Activated CD4-positive, alpha-beta T cell treated with anti-CD3 and anti-CD28 coated beads, Interleukin-2, Interleukin-6, amounts not matched to agents 100 ng/mL and 50 ng/mL, durations not matched to agents 16 hours and 8 hours (primary cell): ENCODE measurements around the gene WDTC1.
"Not testable (repeated sequence)": the region's sequence is repeated elsewhere in the genome, so short reads cannot be mapped to it uniquely, and the experiment has no call there.

ENCODE experiments used
- DNase-seq: peaks from one replicate; pipeline ENCODE4 v3.0.0-alpha.2; 2020

The WDTC1 gene

DNA sequence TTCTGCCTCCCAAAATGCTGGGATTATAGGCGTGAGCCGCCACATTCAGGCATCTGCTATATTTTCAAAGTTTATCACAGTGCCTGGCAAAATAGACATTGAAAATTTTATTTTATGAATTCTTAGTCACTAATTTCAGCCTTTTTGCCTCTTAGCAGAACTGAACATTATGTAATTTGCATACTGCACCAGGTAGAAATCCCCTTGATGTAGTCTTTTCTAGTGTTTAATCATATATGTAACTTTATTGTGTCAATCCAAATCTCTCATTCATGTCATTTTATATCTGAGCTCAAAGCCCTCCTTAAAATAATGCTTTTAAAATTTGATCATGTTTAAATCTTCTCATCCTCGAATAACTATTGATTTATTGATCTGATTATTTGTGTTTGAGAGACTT, 19.2 kb downstream of the WDTC1 start:
- DNase-seq: no peak

DNA sequence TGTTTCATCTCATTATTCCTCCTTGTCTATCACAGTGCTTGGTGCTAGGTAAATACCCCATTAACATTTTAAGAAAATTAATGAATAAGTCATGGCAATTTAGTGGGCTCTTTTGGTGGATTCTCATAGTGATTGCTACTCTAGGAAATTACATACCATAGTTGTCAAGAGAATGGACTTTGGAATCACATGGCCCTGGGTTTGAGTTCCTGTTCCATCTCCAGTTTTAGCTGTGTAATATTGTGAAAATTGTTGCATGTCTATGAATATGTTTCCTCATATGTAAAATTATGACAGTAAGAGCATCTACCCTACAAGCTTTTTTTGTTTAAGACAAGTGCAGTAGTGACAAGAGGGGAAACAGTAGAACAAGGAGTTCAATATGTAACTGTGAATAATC, 20.7 kb downstream of the WDTC1 start:
- no peak for DNase-seq

DNA sequence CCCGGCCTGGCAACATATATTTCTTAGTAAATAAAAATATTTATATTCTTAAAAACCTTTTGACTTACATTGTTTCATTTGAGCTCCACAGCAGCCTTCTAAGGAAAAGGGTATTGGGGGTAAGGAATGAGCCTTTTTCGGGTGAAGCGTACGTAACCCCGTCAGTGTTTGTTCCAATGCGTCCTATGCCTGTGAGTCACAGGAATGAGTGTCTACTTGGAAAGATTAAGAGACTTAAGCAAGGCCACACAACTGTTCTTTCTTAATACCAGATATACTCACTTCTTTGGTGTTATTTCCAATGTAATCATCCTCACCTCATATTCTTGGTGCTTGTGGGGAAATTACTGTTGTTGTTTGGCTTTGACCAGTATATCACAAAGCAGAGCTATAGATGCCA, 22.7 kb downstream of the WDTC1 start:
- DNase-seq: no peak

DNA sequence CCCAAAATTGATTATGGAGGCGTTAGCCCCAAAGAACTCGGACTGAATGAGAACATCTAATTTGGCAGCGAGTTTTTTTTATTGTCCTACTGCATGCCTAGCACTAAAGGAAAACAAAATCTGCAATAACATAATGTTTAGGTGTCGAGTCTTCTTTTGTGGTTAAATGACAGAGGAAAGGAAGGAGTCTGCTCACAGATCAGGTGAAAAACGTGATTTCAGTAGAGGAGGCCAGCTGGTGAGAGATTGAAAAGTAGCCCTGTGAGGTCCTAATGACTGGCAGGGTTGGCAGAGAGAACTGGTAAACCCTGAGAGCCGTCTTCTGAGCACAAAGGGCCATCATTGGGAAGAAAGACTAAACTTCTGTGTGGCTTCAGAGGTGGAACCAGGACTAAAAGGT, 24.2 kb downstream of the WDTC1 start:
- DNase-seq: no peak

DNA sequence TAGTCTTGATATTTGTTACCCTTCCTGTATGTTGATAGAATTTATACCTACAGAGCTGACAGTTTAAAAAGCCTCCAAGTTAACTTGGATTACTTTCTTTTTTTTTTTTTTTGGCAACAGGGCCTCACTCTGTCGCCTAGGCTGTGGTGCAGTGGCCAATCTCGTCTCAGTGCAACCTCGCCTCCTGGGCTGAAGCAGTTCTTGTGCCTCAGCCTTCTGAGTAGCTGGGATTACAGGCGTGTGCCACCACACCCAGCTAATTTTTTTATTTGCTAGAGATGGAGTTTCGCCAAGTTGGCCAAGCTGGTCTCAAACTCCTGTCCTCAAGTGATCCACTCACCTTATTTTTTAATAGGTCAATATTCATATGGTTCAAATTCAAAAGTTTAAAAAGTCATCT, 32.7 kb downstream of the WDTC1 start:
- DNase-seq: no peak

DNA sequence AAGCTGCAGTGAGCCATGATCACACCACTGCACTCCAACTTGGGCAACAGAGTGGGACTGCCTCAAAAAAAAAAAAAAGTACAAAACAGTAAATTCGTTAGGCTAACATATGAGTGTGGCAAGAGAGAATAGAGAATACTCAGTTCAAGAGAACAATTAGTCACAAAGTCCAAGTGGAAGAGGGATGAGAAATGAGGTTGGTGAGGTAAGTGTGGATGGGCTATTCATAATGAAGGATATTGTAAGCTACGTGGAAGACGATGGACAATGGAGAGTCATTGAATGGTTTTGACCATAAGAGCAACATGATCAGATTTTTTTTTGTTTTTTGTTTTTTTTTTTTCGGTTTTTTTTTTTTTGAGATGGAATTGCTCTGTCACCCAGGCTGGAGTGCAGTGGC, 34.8 kb downstream of the WDTC1 start:
- no peak for DNase-seq

DNA sequence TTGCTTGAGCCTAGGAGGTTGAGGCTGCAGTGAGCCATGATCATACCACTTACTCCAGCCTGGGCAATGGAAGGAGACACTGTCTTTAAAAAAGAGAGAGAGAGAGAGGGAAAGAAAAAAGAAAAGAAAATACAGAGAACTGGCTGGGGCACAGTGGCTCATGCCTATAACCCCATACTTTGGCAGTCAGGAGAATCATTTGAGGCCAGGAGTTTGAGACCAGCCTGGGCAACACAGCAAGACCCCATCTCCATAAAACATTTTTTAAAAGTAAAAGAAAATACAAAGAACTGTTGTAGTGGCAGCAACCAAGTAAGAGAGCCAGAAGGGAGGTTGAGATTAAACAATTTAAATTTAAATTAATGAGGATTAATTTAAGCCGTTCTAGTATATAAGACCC, 39.8 kb downstream of the WDTC1 start:
- no peak for DNase-seq

DNA sequence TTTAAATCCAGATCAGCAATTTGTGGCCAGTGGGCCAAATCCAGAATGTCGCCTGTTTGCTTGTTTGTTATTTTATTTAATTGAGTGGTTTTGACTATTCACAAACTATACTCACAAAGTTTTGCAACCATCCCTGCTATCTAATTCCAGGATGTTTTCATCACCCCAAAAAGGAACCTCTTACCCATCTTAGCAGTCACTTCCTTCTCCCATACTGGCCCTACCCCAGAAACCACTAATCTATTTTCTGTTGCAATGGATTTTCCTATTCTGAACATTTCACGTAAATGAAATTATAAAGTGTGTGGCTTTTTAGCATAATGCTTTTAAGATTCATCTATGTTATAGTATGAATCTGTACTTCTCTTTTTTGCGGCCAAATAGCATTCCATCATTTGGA, 41.3 kb downstream of the WDTC1 start:
- no peak for DNase-seq

DNA sequence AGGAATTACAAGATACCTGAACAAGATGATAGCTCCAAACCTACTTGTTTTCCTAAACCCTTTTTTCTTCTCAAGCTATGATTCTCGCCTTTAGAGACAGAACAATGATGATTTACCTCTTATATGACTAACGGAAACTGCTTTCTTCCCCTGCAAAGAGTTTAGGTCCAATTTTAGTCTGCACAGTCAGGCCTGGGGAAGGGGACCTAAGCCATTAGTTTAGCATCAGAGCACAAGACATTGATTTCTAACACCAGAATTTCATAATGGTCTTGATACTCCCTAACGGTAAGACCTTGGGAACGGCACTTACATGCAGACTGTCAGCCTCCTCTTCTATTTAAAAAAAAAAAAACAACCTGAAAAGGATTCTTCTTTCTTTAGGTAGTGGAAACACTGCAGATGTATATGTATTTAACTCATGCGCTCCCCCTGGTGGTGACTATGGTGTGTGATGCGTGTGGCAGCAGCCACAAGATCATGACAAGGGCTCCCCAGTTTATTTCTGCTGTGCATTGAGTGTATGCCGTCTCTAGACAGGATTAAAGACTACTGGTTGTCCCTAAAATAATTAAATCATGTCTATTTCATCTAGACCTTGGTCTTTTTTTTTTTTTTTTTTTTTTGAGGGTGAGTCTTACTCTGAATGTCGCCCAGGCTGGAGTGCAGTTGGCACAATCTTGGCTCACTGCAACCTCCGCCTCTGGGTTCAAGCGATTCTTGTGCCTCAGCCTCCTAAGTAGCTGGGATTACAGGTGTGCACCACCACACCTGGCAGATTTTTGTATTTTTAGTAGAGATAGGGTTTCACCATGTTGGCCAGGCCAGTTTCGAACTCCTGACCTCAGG, 50.2 kb downstream of the WDTC1 start:
- DNase-seq: peak; percentile 89

DNA sequence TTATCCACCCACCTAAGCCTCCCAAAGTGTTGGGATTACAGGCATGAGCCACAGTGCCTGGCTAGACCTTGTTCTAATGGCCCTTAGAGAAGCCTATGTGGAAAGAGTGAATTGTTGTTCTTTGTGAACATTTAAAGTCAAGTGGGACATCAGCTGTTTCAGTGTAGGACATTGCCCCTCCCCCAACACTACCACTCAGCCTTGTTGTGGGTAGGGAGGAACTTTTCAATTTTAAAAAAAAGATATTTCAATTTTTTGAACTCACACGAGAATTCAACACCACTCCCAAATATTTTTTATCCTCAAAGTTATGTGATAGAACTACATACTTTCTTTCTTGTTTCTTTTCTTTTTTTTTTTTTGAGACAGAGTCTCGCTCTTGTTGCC, 50.8 kb downstream of the WDTC1 start:
- DNase-seq: no peak

DNA sequence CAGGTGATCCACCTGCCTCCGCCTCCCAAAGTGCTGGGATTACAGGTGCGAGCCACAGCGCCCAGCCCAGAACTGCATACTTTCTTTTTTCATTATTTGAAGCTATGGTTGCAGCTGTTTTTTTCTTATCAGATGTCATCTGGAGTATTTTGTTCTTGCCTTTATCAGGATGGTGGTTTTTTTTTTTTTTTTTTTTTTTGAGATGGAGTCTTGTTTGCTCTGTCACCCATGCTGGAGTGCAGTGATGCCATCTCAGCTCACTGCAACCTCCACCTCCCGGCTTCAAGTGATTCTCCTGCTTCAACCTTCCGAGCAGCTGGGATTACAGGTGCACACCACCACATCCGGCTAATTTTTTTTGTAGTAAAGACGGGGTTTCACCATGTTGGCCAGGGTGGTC, 51.4 kb downstream of the WDTC1 start:
- DNase-seq: not testable (repeated sequence)

DNA sequence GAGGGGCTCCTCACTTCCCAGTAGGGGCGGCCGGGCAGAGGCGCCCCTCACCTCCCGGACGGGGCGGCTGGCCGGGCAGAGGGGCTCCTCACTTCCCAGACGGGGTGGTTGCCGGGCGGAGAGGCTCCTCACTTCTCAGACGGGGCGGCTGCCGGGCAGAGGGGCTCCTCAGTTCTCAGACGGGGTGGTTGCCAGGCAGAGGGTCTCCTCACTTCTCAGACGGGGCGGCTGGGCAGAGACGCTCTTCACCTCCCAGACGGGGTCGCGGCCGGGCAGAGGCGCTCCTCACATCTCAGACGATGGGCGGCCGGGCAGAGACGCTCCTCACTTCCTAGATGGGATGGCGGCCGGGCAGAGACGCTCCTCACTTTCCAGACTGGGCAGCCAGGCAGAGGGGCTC, 54.7 kb downstream of the WDTC1 start:
- not testable (repeated sequence) for DNase-seq

DNA sequence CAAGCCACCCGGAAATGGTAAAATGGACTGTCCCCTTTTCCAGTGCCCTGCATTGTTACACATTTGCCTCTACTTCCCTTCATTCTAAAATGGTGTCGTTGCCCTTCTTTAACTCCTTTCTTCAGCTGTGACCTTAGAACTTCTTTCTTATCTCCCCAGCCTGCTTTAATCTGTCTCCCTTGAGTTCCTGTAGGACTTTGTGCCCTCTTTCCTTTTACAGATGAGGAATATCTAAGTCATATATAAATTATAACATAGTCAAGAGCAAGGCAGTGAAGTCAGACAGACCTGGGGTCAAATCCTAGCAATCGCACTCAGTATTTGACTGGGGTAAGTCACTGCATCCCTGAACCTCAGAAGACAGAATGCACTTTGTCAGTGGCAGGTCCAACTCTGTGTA, 56.1 kb downstream of the WDTC1 start:
- DNase-seq: no peak

DNA sequence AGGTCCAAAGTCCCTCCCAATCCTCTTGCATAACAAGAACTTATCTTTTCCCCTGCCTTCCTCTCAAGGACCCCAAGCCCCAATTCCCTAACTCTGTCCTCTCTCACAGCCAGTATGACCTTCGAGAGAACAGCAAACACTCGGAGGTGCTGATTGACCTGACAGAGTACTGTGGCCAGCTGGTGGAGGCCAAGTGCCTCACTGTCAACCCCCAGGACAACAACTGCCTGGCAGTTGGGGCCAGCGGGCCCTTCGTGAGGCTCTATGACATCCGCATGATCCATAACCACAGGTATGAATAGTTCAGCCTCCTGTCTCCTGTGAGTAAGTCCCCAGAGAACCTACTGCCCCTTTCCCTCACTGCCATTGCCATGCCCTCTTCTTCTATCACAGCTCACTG, 57.7 kb downstream of the WDTC1 start:
- no peak for DNase-seq

DNA sequence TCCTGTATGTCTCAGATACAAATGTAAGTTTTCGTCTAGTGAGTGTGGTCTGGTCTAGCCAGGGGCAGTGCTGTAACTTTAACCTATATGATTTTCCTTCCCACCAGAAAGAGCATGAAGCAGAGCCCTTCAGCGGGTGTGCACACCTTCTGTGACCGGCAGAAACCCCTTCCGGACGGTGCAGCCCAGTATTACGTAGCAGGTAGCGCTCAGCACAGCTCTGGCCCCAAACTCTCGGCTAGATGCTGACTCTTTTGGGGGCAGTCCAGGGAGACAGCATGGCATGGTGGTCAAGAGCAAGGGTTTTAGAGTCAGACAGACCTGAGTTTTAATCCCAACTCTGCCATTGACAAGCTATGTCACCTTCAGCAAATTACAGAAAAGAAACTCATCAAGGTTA, 59.5 kb downstream of the WDTC1 start:
- no peak for DNase-seq

DNA sequence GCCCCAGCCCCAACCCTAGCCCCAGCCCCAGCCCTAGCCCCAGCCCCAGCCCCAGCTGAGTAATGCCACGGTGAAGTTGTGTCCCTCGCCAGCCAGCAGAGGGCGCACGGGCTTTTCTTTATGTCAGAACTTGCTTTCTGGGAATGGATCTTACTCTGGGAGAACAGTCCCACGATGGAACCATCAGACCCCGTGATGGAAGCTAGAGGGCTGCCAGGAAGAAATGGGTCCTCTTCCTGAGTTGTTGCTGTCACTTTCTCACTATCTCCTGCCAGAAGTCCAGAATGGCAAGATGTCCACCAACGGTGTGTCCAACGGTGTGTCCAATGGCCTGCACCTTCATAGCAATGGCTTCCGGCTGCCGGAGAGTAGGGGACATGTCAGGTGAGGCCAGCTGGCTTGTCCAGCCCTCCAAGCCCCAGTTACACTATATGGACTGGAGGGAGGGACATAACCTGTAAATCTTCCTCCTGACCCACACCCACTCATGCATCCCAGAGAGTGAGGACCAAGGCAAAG, 62.4 kb downstream of the WDTC1 start:
- peak; percentile 68 for DNase-seq

DNA sequence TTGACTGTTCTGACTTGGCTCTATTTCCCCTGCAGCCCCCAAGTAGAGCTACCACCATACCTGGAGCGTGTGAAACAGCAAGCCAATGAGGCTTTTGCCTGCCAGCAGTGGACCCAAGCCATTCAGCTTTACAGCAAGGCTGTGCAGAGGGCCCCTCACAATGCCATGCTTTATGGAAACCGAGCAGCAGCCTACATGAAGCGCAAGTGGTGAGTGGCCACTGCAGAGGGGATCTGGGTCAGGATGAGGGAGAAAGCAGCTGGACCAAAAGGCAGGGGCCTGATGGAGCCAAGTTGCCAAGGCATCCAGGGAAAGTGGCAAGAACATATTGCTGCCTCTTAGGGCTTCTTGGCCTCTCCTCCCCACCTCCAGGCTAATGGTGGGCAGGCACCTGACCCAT, 63.5 kb downstream of the WDTC1 start:
- no peak for DNase-seq

DNA sequence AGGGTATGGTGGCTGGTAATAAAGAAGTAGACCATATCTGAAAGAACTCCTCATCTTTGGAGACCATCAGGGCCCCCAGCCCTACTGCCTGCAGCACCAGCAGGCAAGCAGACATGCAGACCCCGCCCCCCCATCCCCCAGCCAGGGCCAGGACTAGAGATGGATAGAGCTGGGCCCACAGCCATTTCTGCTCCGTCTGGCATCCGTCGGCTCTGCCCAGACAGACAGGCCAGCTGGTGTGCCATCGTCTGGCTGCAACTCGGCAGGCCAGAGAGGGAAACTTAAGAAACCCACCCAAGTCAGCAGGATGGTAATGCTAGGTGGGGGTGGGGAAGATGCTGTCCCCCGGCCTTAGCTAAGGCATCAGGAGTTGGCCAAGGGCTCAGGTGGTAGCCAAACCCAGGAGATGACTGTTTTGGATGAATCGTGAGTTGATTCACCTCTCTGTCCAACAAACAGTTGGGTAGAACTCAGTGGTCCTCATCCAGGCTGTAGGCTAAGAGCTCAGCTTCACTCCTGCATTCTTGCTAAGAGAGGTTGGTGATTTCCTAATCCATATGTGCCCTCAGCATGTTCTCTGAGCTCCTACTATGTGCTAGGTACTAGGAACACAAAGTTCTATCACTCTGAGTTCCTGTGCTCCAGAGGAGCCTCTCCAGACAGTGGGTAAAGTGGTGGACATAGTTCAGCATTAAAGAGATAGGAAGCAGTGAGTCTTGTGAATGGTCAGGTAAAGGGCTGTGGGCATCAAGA, 64.4 kb downstream of the WDTC1 start:
- DNase-seq: no peak

DNA sequence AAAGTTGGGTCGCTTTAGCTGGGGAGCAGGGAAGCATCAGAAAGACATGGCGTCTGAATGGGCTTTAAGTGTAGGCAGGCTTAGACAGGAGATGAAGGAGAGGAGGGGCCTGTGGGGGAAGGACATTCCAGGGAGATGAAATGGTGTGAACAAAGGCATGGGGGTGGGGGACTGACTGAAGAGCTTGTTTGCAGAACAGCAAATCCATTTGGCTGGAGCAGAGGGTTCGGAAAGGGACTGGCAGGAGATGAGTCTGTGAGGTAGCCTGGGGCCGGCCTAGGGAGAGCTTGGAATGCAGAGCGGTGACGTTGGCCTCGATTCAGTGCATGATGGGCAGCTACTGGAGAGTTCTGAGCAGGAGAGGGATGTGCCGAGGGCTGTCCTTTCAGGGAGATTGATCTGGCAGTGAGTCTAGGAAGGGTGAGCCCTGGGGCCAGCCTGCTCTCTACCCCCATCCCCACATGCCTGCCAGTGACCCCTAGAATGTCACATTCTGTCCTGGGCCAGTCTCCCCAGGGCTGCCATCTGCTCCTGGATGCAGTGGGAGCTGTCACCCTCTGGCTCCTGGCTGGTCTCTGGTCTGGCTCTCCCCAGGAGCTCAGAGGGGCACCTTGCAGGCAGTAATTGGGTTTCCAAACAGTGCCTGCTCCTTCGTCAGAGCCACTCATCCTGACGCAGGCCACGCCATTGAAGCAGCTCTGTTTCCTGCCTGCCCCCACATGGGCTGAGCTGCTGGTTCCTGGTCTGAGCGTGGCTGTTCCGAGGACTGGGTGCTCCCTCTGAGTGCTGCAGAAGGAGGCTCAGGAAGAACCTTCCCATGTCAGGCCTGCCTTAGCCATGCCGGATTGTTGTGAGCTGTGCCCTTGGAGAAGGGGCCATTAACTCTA, 65.2 kb downstream of the WDTC1 start:
- DNase-seq: no peak

DNA sequence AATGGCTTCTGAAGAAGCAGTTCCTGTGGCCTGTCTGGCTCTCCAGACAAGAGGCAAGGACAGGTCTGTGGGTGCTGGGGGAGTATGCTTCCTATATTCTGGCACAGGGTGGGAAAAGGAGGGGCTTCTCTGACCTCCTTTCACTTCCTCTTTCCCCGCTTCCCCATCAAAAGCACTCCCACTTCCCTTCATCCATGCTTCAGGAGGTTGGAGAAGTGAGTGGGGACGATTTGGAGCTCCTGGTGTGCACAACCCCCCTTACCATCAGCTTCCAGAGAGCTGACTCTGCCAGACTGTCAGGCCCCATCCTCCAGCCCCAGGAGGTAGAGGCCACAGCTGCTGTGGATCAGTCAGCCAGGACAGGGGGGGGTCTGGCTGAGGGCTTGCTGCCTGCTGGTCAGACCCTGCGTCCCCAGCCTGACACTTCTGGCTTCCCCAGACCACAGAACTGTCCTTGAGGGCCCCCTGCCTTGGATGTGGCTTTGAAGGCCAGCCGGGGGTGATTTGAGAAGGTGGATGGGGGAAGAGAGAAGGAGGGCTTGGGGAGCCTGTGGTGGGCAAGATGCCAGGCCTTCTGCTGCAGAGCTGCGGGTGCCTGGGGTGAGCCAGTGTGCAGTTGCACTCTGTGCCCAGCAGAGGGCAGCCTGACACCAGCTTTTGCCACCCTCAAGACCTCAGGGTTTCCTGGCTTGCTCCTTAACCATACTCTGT, 66.1 kb downstream of the WDTC1 start:
- DNase-seq: peak; percentile 81

DNA sequence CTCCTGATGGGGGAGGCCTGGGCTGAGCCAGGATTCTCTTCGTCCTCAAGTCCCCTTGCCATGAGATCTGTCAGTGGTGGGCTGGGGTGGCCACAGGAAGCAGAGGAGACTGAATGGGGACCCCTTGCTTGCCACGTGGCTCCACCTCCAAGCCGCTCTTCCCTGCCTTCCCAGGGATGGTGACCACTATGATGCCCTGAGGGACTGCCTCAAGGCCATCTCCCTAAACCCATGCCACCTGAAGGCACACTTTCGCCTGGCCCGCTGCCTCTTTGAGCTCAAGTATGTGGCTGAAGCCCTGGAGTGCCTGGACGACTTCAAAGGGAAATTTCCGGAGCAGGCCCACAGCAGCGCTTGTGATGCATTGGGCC, 66.6 kb downstream of the WDTC1 start:
- DNase-seq: no peak

DNA sequence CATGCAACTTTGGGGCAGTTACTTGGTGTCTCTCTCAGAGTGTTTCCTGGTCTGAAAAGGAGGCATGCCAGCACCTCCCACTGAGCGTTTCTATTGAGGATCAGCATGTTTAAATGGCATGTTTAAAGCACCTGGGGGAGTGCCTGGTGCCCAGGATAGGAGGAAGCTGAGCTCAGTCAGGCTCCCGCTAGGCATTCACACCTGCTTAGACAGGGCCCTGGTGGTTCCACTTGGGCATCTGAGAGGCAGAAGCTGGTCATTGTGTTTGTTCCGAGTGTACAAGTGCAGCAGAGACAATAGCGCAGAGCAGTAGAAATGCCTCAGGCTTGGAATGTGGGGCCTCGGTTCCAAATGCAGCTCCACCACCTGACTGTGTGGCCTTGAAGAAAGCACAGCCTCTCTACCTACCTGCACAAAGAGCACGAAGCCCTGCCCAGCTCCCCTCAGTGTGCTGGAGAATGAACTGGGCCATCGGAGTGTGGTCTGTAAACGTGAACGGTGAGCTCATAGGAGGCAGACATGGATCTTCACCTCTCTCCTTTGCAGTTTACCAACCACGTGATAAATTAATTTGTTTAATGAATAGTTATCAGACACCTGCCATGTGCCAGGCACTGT, 67.3 kb downstream of the WDTC1 start:
- no peak for DNase-seq
